ENCODE data around the gene C16orf74. TPM values are rescaled to one million over a fixed set of nuclear protein-coding genes. Genes with fewer than 3 reads are reported as not detected.

Gene C16orf74
- total and polyA plus RNA-seq, 2 of the 13 experiments (the other 11 are each of a cell fraction or from before 2014, with no cell fraction given): 0.13 to 0.29 TPM

- TF ChIP-seq ZNF446 (CRISPR knock-in tag; IDR thresholded peaks at IDR 0.05) (no peak), CENPX (CRISPR knock-in tag; IDR thresholded peaks at IDR 0.05) (no peak), ZFAT (CRISPR knock-in tag; conservative IDR thresholded peaks at IDR 0.05) (no peak), ZNF556 (CRISPR knock-in tag; IDR thresholded peaks at IDR 0.05; ENCODE audit: borderline replicate concordance) (no peak), SRSF9 (IDR thresholded peaks at IDR 0.05; ENCODE audit: borderline replicate concordance, insufficient read depth, low read depth, low read length, poor library complexity, severe bottlenecking) (no peak), POLR2AphosphoS2 (IDR thresholded peaks at IDR 0.05; ENCODE audit: low read depth, low read length) (no peak)
- TF ChIP-seq, protein P1, sequence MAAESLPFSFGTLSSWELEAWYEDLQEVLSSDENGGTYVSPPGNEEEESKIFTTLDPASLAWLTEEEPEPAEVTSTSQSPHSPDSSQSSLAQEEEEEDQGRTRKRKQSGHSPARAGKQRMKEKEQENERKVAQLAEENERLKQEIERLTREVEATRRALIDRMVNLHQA (CRISPR knock-in tag; IDR thresholded peaks at IDR 0.05): no peak
These were observed 67.5 kb downstream of the C16orf74 start (continued) for GRCh38 chr16:85683363-85683762.

DNA sequence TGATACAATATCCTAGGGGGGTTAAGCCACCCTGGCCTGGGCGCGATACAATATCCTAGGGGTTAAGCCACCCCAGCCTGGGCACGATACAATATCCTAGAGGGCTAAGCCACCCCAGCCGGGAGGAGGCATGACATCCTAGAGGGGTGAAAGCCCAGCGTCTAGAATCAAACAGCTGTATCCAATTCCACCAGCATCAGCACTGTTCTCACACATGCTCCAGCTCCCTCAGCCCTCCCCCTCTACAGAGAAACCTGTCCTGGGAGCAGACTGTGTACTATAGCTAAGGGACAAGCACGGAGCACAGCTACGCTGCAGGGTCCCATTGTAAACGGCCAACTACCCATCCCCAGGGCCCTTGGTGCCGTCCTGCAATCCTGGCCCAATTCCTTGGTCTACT lies 68.4 kb downstream of the C16orf74 start:
- TF ChIP-seq ZNF605 (CRISPR knock-in tag; IDR thresholded peaks at IDR 0.05): no peak
- TF ChIP-seq GABPB1 (CRISPR knock-in tag; IDR thresholded peaks at IDR 0.05): no peak
- TF ChIP-seq NKX3-1 (CRISPR knock-in tag; IDR thresholded peaks at IDR 0.05): no peak
- TF ChIP-seq ZNF225 (CRISPR knock-in tag; IDR thresholded peaks at IDR 0.05): no peak
- TF ChIP-seq, protein P2, sequence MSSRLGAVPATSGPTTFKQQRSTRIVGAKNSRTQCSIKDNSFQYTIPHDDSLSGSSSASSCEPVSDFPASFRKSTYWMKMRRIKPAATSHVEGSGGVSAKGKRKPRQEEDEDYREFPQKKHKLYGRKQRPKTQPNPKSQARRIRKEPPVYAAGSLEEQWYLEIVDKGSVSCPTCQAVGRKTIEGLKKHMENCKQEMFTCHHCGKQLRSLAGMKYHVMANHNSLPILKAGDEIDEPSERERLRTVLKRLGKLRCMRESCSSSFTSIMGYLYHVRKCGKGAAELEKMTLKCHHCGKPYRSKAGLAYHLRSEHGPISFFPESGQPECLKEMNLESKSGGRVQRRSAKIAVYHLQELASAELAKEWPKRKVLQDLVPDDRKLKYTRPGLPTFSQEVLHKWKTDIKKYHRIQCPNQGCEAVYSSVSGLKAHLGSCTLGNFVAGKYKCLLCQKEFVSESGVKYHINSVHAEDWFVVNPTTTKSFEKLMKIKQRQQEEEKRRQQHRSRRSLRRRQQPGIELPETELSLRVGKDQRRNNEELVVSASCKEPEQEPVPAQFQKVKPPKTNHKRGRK (CRISPR knock-in tag; IDR thresholded peaks at IDR 0.05): no peak
- no peak for TF ChIP-seq ZNF761 (CRISPR knock-in tag; conservative IDR thresholded peaks at IDR 0.05)
- TF ChIP-seq ZSCAN12 (CRISPR knock-in tag; IDR thresholded peaks at IDR 0.05): no peak
- no peak for TF ChIP-seq ZNF720 (CRISPR knock-in tag; IDR thresholded peaks at IDR 0.05)
- no peak for TF ChIP-seq SNAI1 (CRISPR knock-in tag; IDR thresholded peaks at IDR 0.05; ENCODE audit: borderline replicate concordance)
- no peak for TF ChIP-seq GATAD1 (CRISPR knock-in tag; IDR thresholded peaks at IDR 0.05)
- no peak for TF ChIP-seq MYNN (CRISPR knock-in tag; IDR thresholded peaks at IDR 0.05; ENCODE audit: low read depth)
- TF ChIP-seq ZBTB8A (CRISPR knock-in tag; IDR thresholded peaks at IDR 0.05; ENCODE audit: borderline replicate concordance, low read depth): no peak
- TF ChIP-seq PRMT3 (CRISPR knock-in tag; IDR thresholded peaks at IDR 0.05; ENCODE audit: borderline replicate concordance, low read depth): no peak
- Histone ChIP-seq H2AFZ (ENCODE audit: low read length) (no peak overlapping the region), H3K4me2 (ENCODE audit: low read depth, low read length) (no peak overlapping the region), H3K27ac (ENCODE audit: extremely low read length, insufficient read depth, low read length) (no peak overlapping the region), H3K4me1 (ENCODE audit: insufficient read depth, low read length) (peaks cover 8% of the 10 kb centered on the region), H3K9ac (ENCODE audit: insufficient read depth, low read depth, low read length) (no peak overlapping the region), H3K79me2 (ENCODE audit: insufficient read depth, low read length) (peaks cover 2% of the 10 kb centered on the region), H3K36me3 (replicated peaks in 1 of 2; ENCODE audit: control insufficient read depth in 1 of 2, insufficient read depth in 2 of 2, low read length in 2 of 2) (peaks cover 16 to 58% of the 10 kb centered on the region in 2 experiments), H4K20me1 (ENCODE audit: insufficient read depth, low read length) (no peaks in the 10 kb centered on the region; the same call in 1 of the 2 replicates), H3K4me3 (replicated peaks in 1 of 3; ENCODE audit: insufficient read depth in 1 of 3, low read depth in 2 of 3, low read length in 3 of 3) (no peak overlapping the region), H3K9me3 (ENCODE audit: low read length) (no peaks in the 10 kb centered on the region), H3K27me3 (ENCODE audit: control insufficient read depth in 1 of 2, insufficient read depth in 2 of 2, low read length in 2 of 2) (no peaks in the 10 kb centered on the region)
- FAIRE-seq (no peak), DNase-seq (ENCODE audit: low spot score) (no peak), ATAC-seq (no peak; the same call in 2 of the 3 replicates)
- intact Hi-C loops (cut with micrococcal nuclease; ENCODE audit: unreplicated experiment): no loop called here
- in situ Hi-C loops (cut with HindIII; ENCODE audit: extremely low pct_ligation_motif_present, low pct_unique_long_range_greater_than_20kb): no loop called here
- CTCF ChIA-PET (ENCODE audit: low intra/inter-chr PET ratio, low total read pairs): no interaction called here
- no TSS peak for BruUV-seq (replicated peaks)
- POLR2A ChIA-PET: no interaction called here
- over 99% methylated on average over 8 of the region's 9 CpGs for WGBS (ENCODE audit: low lambda C conversion rate)
